Panc1 (cell line): Measurements from ENCODE around the gene VPS13A. TPM values are rescaled to one million over a fixed set of nuclear protein-coding genes. Genes with fewer than 3 reads are reported as not detected.

Experiments
- ATAC-seq: fragments of 200-7000 bp; cut with Tn5 transposase; 2 replicates; pipeline ENCODE4 v1.9.1; 2020; ENCODE audit warnings: mild to moderate bottlenecking, moderate library complexity
- BruUV-seq: library from RNA; stranded (reverse); fragments of 400-500 nt; replicated peaks from 2 replicates; lab custom pipeline; 2021; lab: Mats Ljungman, UMichigan
- CTCF ChIA-PET: fragments of 300-600 bp; sonication (Branson Sonifier 250); formaldehyde crosslinking; loops from one replicate; lab custom pipeline; 2022; ENCODE audit warnings: antibody characterized with exemption; lab: Charles Lee
- POLR2A ChIA-PET: fragments of 300-600 bp; sonication (Branson Sonifier 250); formaldehyde crosslinking; loops from one replicate; lab custom pipeline; 2022; ENCODE audit warnings: antibody characterized with exemption; lab: Charles Lee
- DNase-seq: peaks from one replicate; pipeline ENCODE4 v3.0.0-alpha.2; 2010; ENCODE audit warnings: low read depth, low spot score
- H3K27ac ChIP-seq: 2 replicates; pipeline ENCODE4 v1.5.1; 2011; ENCODE audit warnings: mild to moderate bottlenecking, low read length, inconsistent platforms
- H3K27me3 ChIP-seq: fragments of 200-500 bp; sonication (Bioruptor generic); 2 replicates; pipeline ENCODE4 v1.6.0; 2014; ENCODE audit warnings: low read length, inconsistent platforms; ENCODE audit not compliant: control insufficient read depth, insufficient read depth
- H3K36me3 ChIP-seq: fragments of 200-500 bp; sonication (Bioruptor generic); 2 replicates; pipeline ENCODE4 v1.5.1; 2014; ENCODE audit warnings: inconsistent platforms, mild to moderate bottlenecking, low read length, moderate library complexity; ENCODE audit not compliant: control insufficient read depth, insufficient read depth
- H3K4me1 ChIP-seq: 2 replicates; pipeline ENCODE4 v1.5.1; 2011; ENCODE audit warnings: inconsistent platforms, mild to moderate bottlenecking, low read length, moderate library complexity; ENCODE audit not compliant: control insufficient read depth, insufficient read depth
- H3K4me3 ChIP-seq, 2 experiments: 2 replicates each; pipeline ENCODE4 v1.5.1; 2011 to 2012; ENCODE audit warnings: low read depth in 2 of 2, low read length in 2 of 2, mild to moderate bottlenecking in 2 of 2, inconsistent platforms in 1 of 2, moderate library complexity in 1 of 2
- H3K9me3 ChIP-seq: fragments of 200-500 bp; sonication (Bioruptor generic); 2 replicates; pipeline ENCODE4 v1.5.1; 2014; ENCODE audit warnings: low read depth, mild to moderate bottlenecking, inconsistent platforms, low read length, moderate library complexity; ENCODE audit not compliant: control insufficient read depth, insufficient read depth
- POLR2AphosphoS5 ChIP-seq: IDR thresholded peaks from 2 replicates; pipeline ENCODE4 v1.6.1; 2012; ENCODE audit warnings: mild to moderate bottlenecking, low read depth, low read length, moderate library complexity
- REST ChIP-seq, 2 experiments: IDR thresholded peaks; 2 replicates each; pipeline ENCODE4 v1.6.1; 2011 to 2012; ENCODE audit warnings: low read depth in 2 of 2, control low read depth in 1 of 2, low read length in 1 of 2, mild to moderate bottlenecking in 1 of 2, moderate library complexity in 1 of 2; ENCODE audit not compliant: insufficient read depth in 1 of 2
- SIN3A ChIP-seq: IDR thresholded peaks from 2 replicates; pipeline ENCODE4 v1.6.1; 2012; ENCODE audit warnings: low read depth, mild to moderate bottlenecking, low read length, moderate library complexity, borderline replicate concordance; ENCODE audit not compliant: insufficient read depth
- TCF7L2 ChIP-seq: IDR thresholded peaks from 2 replicates; pipeline ENCODE4 v1.6.1; 2011; ENCODE audit warnings: mild to moderate bottlenecking, low read depth, low read length, inconsistent platforms
- in situ Hi-C: cut with HindIII; loops from 2 replicates; pipeline ENCODE4 v1.10.0; 2016; ENCODE audit warnings: low sequenced_read_pairs, low pct_unique_long_range_greater_than_20kb
- intact Hi-C: fragments of 100-400 bp; cut with micrococcal nuclease; formaldehyde crosslinking; loops from one replicate; pipeline ENCODE4 v1.10.0; 2022; ENCODE audit not compliant: unreplicated experiment
- total RNA-seq: library from RNA; stranded (reverse); gene quantifications from one replicate; pipeline ENCODE4 v1.2.1, GENCODE V29; 2021; ENCODE audit not compliant: unreplicated experiment
- TF ChIP-seq, protein P1 (sequence below): fragments of 450-650 bp; IDR thresholded peaks from 2 replicates; pipeline ENCODE4 v1.5.1; 2017; ENCODE audit warnings: mild to moderate bottlenecking

VPS13A gene
- total RNA-seq, 1 experiment from 2014 or later: 26.1 TPM

- no peak overlapping the region for H3K27ac ChIP-seq
- H3K36me3 ChIP-seq: no peaks in the 10 kb centered on the region
- TF ChIP-seq TCF7L2: no peak
- H3K9me3 ChIP-seq: no peaks in the 10 kb centered on the region
- H3K4me3 ChIP-seq: no peak overlapping the region
- H3K27me3 ChIP-seq: no peaks in the 10 kb centered on the region
- POLR2A ChIA-PET: no interaction called here
- in situ Hi-C loops: no loop called here
- intact Hi-C loops: no loop called here
- no peaks in the 10 kb centered on the region for H3K4me1 ChIP-seq
- ATAC-seq: no peak
- CTCF ChIA-PET: no interaction called here
- no peak for DNase-seq
- BruUV-seq: no TSS peak
Measured at GRCh38 chr9:77271023-77271690, 93.8 kb downstream of the VPS13A start.

GRCh38 chr9:77276799-77277198, 99.5 kb downstream of the VPS13A start:
- BruUV-seq: no TSS peak
- Histone ChIP-seq H3K4me3 (no peak overlapping the region), H3K9me3 (no peaks in the 10 kb centered on the region), H3K4me1 (no peaks in the 10 kb centered on the region), H3K27ac (no peak overlapping the region), H3K27me3 (no peaks in the 10 kb centered on the region), H3K36me3 (no peaks in the 10 kb centered on the region; the same call in 1 of the 2 replicates)
- no peak for DNase-seq
- ATAC-seq: no peak
- CTCF ChIA-PET: no interaction called here
- in situ Hi-C loops (no loop called here), intact Hi-C loops (no loop called here)
- TF ChIP-seq REST (IDR thresholded peaks at IDR 0.05; ENCODE audit: insufficient read depth in 1 of 2, low read depth in 2 of 2, low read length in 1 of 2): no peak
- TF ChIP-seq, protein P1, sequence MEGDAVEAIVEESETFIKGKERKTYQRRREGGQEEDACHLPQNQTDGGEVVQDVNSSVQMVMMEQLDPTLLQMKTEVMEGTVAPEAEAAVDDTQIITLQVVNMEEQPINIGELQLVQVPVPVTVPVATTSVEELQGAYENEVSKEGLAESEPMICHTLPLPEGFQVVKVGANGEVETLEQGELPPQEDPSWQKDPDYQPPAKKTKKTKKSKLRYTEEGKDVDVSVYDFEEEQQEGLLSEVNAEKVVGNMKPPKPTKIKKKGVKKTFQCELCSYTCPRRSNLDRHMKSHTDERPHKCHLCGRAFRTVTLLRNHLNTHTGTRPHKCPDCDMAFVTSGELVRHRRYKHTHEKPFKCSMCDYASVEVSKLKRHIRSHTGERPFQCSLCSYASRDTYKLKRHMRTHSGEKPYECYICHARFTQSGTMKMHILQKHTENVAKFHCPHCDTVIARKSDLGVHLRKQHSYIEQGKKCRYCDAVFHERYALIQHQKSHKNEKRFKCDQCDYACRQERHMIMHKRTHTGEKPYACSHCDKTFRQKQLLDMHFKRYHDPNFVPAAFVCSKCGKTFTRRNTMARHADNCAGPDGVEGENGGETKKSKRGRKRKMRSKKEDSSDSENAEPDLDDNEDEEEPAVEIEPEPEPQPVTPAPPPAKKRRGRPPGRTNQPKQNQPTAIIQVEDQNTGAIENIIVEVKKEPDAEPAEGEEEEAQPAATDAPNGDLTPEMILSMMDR: peak; percentile 3; the same call in 1 of the 2 replicates
- TF ChIP-seq SIN3A: no peak
- TF ChIP-seq POLR2AphosphoS5: no peak
- TF ChIP-seq TCF7L2: no peak
- POLR2A ChIA-PET: no interaction called here

- in situ Hi-C loops (no loop called here), intact Hi-C loops (no loop called here)
- Histone ChIP-seq H3K36me3 (no peaks in the 10 kb centered on the region; the same call in 1 of the 2 replicates), H3K9me3 (no peaks in the 10 kb centered on the region), H3K4me3 (no peak overlapping the region), H3K27me3 (no peaks in the 10 kb centered on the region), H3K4me1 (no peaks in the 10 kb centered on the region), H3K27ac (no peak overlapping the region)
- ChIA-PET POLR2A (no interaction called here), CTCF (no interaction called here)
- DNase-seq: no peak
- ATAC-seq: no peak
- no TSS peak for BruUV-seq
- TF ChIP-seq POLR2AphosphoS5 (no peak), SIN3A (no peak), TCF7L2 (no peak), REST (IDR thresholded peaks at IDR 0.05; ENCODE audit: insufficient read depth in 1 of 2, low read depth in 2 of 2, low read length in 1 of 2) (no peak)
- TF ChIP-seq, protein P1: no peak
Measured at GRCh38 chr9:77277719-77278118, 100.4 kb downstream of the VPS13A start.
